Measurements from ENCODE around the gene LRRC74A.

LRRC74A gene

DNA sequence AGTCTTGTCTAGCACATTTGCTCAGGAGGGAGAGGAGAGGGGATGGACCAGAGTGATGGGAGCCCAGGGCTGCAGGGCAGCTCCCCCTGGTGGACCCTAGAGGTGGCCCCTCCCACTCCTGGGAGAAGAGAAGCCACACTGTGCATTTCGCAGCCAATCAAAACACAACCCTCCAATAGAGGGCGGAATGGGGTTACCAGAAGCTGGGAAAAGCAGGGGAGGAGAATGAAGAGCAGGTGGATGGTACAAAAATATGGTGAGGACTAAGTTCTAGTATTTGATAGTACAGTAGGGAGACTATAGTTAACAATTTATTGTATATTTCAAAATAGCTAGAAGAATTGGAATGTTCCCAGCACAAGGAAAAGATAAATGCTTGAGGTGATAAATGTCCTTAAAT, 41.3 kb upstream of the LRRC74A start:
- TF ChIP-seq, protein P1, sequence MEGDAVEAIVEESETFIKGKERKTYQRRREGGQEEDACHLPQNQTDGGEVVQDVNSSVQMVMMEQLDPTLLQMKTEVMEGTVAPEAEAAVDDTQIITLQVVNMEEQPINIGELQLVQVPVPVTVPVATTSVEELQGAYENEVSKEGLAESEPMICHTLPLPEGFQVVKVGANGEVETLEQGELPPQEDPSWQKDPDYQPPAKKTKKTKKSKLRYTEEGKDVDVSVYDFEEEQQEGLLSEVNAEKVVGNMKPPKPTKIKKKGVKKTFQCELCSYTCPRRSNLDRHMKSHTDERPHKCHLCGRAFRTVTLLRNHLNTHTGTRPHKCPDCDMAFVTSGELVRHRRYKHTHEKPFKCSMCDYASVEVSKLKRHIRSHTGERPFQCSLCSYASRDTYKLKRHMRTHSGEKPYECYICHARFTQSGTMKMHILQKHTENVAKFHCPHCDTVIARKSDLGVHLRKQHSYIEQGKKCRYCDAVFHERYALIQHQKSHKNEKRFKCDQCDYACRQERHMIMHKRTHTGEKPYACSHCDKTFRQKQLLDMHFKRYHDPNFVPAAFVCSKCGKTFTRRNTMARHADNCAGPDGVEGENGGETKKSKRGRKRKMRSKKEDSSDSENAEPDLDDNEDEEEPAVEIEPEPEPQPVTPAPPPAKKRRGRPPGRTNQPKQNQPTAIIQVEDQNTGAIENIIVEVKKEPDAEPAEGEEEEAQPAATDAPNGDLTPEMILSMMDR (conservative IDR thresholded peaks at IDR 0.05) = peak; percentile 91
- TF ChIP-seq ZFX (IDR thresholded peaks at IDR 0.05) = no peak

DNA sequence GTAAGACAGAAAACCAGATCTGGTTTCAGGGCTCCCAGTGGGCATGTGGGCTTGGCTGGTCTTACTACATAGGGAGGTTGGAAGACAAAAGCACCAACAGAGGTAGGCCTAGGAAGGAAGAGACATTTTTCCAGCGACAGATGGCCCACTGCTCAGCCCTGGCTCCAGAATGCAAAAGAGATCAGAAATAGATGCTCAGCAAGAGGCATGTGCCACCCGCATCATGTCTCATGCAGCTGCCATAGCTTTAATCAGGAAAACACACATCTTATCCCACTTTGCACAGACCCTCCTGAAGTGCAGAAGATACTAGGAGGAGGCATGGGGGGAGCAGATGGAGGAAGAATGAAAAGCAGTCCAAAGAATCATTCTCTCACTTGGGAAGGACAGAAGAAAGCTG, 39.6 kb upstream of the LRRC74A start:
- no peak for TF ChIP-seq ZFX (IDR thresholded peaks at IDR 0.05)
- TF ChIP-seq, protein P1 (conservative IDR thresholded peaks at IDR 0.05) = no peak
- H3K27ac ChIP-seq = no peak overlapping the region

More for the DNA sequence above, 41.3 kb upstream of the LRRC74A start:
- no peak overlapping the region for H3K27ac ChIP-seq

DNA sequence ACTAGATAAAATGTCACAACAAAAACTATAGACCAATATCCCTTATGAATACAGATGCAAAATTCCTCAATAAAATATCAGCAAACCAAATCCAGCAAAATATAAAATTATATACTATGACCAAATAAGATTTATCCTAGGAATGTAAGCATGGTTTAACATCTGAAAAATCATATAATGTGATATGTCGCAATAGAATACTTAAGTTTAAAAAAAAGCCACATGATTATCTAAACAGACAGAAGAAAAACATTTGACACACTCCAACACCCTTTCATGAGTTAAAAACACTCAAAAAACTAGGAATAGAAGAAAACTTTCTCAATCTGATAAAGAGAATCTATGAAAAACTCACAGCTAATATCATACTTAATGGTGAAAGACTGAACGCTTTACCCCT, 33.8 kb upstream of the LRRC74A start:
- TF ChIP-seq, protein P1 (conservative IDR thresholded peaks at IDR 0.05) = no peak
- TF ChIP-seq ZFX (IDR thresholded peaks at IDR 0.05) = no peak
- H3K27ac ChIP-seq = no peak overlapping the region

DNA sequence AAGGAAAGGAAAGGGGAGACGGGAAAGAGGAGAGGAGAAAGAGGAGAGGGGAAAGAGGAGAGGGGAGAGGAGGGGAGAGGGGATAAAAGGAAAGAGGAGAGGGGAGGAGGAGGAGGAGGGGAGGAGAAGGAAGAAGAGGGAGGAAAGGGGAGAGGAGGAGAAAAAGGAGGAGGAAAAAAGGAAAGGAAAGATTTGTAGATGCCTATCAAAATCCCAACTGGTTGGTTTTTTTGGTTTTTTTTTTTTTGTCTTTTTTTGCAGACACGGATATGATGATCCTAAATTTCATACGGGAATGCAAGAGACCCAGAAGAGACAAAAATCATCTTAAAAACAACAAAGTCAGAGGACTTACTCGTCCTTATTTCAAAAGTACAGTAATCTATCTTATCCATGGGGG, 32.9 kb upstream of the LRRC74A start:
- no peak overlapping the region for H3K27ac ChIP-seq
- TF ChIP-seq, protein P1 (conservative IDR thresholded peaks at IDR 0.05) = no peak
- TF ChIP-seq ZFX (IDR thresholded peaks at IDR 0.05) = no peak

DNA sequence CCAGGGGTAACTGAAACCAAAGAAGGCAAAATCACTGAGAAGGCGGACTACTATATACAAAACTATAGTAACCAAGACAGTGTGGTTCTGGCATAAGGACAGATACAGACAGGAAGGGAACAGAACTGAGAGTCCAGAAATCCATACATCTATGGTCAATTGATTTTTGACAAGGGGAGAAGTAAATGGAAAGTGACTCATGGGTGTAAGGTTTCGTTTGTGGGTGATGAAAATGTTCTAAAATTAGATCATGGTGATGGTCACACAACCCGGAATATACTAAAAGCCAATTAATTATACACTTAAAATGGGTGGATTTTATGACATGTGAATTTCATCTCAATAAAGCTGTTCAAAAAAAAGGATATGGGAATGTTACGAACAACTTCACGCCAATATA, 32.3 kb upstream of the LRRC74A start:
- H3K27ac ChIP-seq = no peak overlapping the region
- no peak for TF ChIP-seq ZFX (IDR thresholded peaks at IDR 0.05)
- TF ChIP-seq, protein P1 (conservative IDR thresholded peaks at IDR 0.05) = no peak

DNA sequence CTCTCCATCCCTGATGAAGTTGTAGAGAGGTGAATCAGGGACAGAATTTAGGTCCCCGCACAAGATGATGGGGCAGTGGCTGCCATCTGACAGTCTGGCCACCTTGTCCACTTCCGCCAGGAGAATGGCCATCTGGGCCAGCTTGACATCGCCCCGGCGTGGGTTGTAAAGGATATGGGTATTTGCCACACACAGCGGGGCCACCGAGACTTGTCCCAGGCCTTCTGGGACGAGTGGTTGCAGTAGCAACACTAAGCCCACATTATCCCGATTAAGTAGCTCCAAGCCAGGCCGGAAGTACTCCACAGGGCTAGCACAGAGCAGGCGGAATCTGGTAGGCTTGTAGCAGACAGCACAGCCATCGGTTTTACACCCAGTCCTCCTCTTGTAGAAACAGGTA, 19.8 kb upstream of the LRRC74A start:
- no peak overlapping the region for H3K27ac ChIP-seq
- TF ChIP-seq, protein P1 (conservative IDR thresholded peaks at IDR 0.05) = no peak
- no peak for TF ChIP-seq ZFX (IDR thresholded peaks at IDR 0.05)

DNA sequence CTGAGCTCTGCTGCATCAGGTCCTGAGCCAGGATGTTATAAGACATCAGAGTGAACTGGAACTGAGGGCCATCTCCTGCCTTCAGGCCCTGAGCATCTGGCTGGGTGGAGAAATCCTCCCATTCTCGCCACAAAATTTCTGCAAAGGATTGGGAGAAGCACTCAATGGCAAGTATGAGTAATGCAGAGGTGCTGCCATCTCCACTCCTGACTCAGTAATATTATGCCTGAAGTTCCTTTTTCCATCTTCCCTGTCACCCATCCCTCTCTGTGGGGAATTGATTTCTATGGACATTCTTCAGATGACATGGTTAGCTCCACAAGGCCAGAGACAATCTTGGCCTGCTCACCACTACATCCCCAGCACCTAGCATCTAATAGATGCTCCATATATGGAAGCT, 18.2 kb upstream of the LRRC74A start:
- TF ChIP-seq, protein P1 (conservative IDR thresholded peaks at IDR 0.05) = no peak
- TF ChIP-seq ZFX (IDR thresholded peaks at IDR 0.05) = no peak
- no peak overlapping the region for H3K27ac ChIP-seq

All from C4-2B (cell line).